Liver (tissue), 3 donors: ENCODE data around the gene SPIN1.

Experiments
- EGR1 ChIP-seq, 2 donors: IDR thresholded peaks; 2 replicates each; pipeline ENCODE4 v1.6.1; 2016 to 2018; ENCODE audit warnings: antibody characterized with exemption in 2 of 2, low read depth in 2 of 2
- FOXA1 ChIP-seq: IDR thresholded peaks from 2 replicates; pipeline ENCODE4 v1.6.1; 2016; ENCODE audit warnings: antibody characterized with exemption
- GABPA ChIP-seq, 2 donors: IDR thresholded peaks in 1 of 2; conservative IDR thresholded peaks in 1 of 2; 2 replicates each; pipeline ENCODE4 v1.6.1; 2016; ENCODE audit warnings: antibody characterized with exemption in 2 of 2, mild to moderate bottlenecking in 1 of 2, moderate library complexity in 1 of 2
- HNF4A ChIP-seq, 2 donors: conservative IDR thresholded peaks; 2 replicates each; pipeline ENCODE4 v1.6.1; 2016; ENCODE audit warnings: antibody characterized with exemption in 2 of 2, mild to moderate bottlenecking in 2 of 2
- JUND ChIP-seq, 2 donors: IDR thresholded peaks; 2 replicates each; pipeline ENCODE4 v1.6.1; 2016; ENCODE audit warnings: antibody characterized with exemption in 2 of 2
- RAD21 ChIP-seq, 2 donors: IDR thresholded peaks; 2 replicates each; pipeline ENCODE4 v1.6.1; 2016; ENCODE audit warnings: antibody characterized with exemption in 2 of 2, mild to moderate bottlenecking in 2 of 2
- RXRA ChIP-seq, 2 donors: IDR thresholded peaks; 2 replicates each; pipeline ENCODE4 v1.6.1; 2017 to 2018; ENCODE audit warnings: antibody characterized with exemption in 2 of 2, mild to moderate bottlenecking in 1 of 2
- SP1 ChIP-seq: IDR thresholded peaks from 2 replicates; pipeline ENCODE4 v1.6.1; 2018; ENCODE audit warnings: antibody characterized with exemption, mild to moderate bottlenecking
- YY1 ChIP-seq: IDR thresholded peaks from 2 replicates; pipeline ENCODE4 v1.6.1; 2016; ENCODE audit warnings: antibody characterized with exemption, mild to moderate bottlenecking
- TF ChIP-seq, protein P1 (sequence below): fragments of 150-350 bp; IDR thresholded peaks from 2 replicates; pipeline ENCODE4 v1.5.1; 2017; ENCODE audit warnings: improper control_type of control experiment, low read depth, low read length; ENCODE audit not compliant: missing input control
- TF ChIP-seq, protein P2 (sequence below): IDR thresholded peaks from 2 replicates; pipeline ENCODE4 v1.6.1; 2016; ENCODE audit warnings: antibody characterized with exemption
- TF ChIP-seq, protein P3 (sequence below): IDR thresholded peaks from 2 replicates; pipeline ENCODE4 v1.6.1; 2016; ENCODE audit warnings: antibody characterized with exemption
- TF ChIP-seq, protein P4 (sequence below): IDR thresholded peaks from 2 replicates; pipeline ENCODE4 v1.6.1; 2016; ENCODE audit warnings: antibody characterized with exemption, mild to moderate bottlenecking
- TF ChIP-seq, protein P5 (sequence below): IDR thresholded peaks from 2 replicates; pipeline ENCODE4 v1.6.1; 2016; ENCODE audit warnings: antibody characterized with exemption
- donor health status: healthy.
- donor health status: healthy.

DNA sequence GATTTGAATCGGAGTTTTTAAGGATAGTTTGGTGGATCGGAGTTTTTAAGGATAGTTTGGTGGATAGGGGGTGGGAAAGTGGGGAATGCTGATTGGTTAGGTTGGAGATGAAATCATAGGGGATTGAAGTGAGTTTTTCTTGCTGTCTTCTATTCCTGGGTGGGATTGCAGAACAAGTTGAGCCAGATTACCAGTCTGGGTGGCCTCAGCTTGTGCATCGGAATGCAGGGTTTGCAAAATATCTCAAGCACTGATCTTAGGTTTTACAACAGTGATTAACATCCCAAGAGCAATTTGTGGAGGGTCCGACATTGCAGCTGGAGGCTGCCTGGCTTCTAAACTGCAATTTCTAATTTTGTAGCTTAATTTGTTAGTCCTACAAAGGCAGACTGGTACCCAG lies 123.7 kb downstream of the SPIN1 start:
- TF ChIP-seq, protein P1, sequence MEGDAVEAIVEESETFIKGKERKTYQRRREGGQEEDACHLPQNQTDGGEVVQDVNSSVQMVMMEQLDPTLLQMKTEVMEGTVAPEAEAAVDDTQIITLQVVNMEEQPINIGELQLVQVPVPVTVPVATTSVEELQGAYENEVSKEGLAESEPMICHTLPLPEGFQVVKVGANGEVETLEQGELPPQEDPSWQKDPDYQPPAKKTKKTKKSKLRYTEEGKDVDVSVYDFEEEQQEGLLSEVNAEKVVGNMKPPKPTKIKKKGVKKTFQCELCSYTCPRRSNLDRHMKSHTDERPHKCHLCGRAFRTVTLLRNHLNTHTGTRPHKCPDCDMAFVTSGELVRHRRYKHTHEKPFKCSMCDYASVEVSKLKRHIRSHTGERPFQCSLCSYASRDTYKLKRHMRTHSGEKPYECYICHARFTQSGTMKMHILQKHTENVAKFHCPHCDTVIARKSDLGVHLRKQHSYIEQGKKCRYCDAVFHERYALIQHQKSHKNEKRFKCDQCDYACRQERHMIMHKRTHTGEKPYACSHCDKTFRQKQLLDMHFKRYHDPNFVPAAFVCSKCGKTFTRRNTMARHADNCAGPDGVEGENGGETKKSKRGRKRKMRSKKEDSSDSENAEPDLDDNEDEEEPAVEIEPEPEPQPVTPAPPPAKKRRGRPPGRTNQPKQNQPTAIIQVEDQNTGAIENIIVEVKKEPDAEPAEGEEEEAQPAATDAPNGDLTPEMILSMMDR: no peak
- no peak for TF ChIP-seq RAD21 (IDR thresholded peaks at IDR 0.05)
- no peak for TF ChIP-seq JUND (IDR thresholded peaks at IDR 0.05)
- TF ChIP-seq GABPA (IDR thresholded peaks at IDR 0.05 in 1 of 2, conservative IDR thresholded peaks at IDR 0.05 in 1 of 2): no peak
- no peak for TF ChIP-seq SP1
- TF ChIP-seq FOXA1: no peak
- TF ChIP-seq EGR1 (IDR thresholded peaks at IDR 0.05; ENCODE audit: low read depth in 2 of 2): no peak
- TF ChIP-seq RXRA (IDR thresholded peaks at IDR 0.05): no peak
- TF ChIP-seq, protein P2, sequence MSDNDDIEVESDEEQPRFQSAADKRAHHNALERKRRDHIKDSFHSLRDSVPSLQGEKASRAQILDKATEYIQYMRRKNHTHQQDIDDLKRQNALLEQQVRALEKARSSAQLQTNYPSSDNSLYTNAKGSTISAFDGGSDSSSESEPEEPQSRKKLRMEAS: no peak
- TF ChIP-seq HNF4A (conservative IDR thresholded peaks at IDR 0.05): no peak
- TF ChIP-seq, protein P3, sequence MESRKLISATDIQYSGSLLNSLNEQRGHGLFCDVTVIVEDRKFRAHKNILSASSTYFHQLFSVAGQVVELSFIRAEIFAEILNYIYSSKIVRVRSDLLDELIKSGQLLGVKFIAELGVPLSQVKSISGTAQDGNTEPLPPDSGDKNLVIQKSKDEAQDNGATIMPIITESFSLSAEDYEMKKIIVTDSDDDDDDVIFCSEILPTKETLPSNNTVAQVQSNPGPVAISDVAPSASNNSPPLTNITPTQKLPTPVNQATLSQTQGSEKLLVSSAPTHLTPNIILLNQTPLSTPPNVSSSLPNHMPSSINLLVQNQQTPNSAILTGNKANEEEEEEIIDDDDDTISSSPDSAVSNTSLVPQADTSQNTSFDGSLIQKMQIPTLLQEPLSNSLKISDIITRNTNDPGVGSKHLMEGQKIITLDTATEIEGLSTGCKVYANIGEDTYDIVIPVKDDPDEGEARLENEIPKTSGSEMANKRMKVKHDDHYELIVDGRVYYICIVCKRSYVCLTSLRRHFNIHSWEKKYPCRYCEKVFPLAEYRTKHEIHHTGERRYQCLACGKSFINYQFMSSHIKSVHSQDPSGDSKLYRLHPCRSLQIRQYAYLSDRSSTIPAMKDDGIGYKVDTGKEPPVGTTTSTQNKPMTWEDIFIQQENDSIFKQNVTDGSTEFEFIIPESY: no peak
- TF ChIP-seq, protein P4, sequence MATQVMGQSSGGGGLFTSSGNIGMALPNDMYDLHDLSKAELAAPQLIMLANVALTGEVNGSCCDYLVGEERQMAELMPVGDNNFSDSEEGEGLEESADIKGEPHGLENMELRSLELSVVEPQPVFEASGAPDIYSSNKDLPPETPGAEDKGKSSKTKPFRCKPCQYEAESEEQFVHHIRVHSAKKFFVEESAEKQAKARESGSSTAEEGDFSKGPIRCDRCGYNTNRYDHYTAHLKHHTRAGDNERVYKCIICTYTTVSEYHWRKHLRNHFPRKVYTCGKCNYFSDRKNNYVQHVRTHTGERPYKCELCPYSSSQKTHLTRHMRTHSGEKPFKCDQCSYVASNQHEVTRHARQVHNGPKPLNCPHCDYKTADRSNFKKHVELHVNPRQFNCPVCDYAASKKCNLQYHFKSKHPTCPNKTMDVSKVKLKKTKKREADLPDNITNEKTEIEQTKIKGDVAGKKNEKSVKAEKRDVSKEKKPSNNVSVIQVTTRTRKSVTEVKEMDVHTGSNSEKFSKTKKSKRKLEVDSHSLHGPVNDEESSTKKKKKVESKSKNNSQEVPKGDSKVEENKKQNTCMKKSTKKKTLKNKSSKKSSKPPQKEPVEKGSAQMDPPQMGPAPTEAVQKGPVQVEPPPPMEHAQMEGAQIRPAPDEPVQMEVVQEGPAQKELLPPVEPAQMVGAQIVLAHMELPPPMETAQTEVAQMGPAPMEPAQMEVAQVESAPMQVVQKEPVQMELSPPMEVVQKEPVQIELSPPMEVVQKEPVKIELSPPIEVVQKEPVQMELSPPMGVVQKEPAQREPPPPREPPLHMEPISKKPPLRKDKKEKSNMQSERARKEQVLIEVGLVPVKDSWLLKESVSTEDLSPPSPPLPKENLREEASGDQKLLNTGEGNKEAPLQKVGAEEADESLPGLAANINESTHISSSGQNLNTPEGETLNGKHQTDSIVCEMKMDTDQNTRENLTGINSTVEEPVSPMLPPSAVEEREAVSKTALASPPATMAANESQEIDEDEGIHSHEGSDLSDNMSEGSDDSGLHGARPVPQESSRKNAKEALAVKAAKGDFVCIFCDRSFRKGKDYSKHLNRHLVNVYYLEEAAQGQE: no peak
- TF ChIP-seq, protein P5, sequence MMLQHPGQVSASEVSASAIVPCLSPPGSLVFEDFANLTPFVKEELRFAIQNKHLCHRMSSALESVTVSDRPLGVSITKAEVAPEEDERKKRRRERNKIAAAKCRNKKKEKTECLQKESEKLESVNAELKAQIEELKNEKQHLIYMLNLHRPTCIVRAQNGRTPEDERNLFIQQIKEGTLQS: no peak
- no peak for TF ChIP-seq YY1
